SK-N-SH treated with all-trans-retinoic acid at 6 μM for 48 hours (cell line): ENCODE data around the gene ADK.

ENCODE experiments used
- BACH2 ChIP-seq: fragments of 250-450 bp; sonication (Bioruptor Pico); IDR thresholded peaks from 2 replicates; pipeline ENCODE4 v1.9.0; 2021; ENCODE audit warnings: mild to moderate bottlenecking, borderline replicate concordance
- CSDC2 ChIP-seq: fragments of 250-450 bp; sonication (Bioruptor Pico); IDR thresholded peaks from 2 replicates; pipeline ENCODE4 v1.5.0; 2020; ENCODE audit warnings: mild to moderate bottlenecking, moderate library complexity
- PPARA ChIP-seq: fragments of 250-450 bp; sonication (Bioruptor Pico); IDR thresholded peaks from 2 replicates; pipeline ENCODE4 v1.5.0; 2020; ENCODE audit warnings: mild to moderate bottlenecking, borderline replicate concordance
- ZNF565 ChIP-seq: fragments of 450-650 bp; formaldehyde crosslinking; conservative IDR thresholded peaks from 2 replicates; pipeline ENCODE4 v1.5.0; 2020; ENCODE audit warnings: low read depth, mild to moderate bottlenecking, moderate library complexity
- TF ChIP-seq, protein P1 (sequence below): fragments of 250-450 bp; sonication (Bioruptor Pico); IDR thresholded peaks from 2 replicates; pipeline ENCODE4 v1.8.0; 2020; ENCODE audit warnings: mild to moderate bottlenecking, moderate library complexity, borderline replicate concordance

DNA sequence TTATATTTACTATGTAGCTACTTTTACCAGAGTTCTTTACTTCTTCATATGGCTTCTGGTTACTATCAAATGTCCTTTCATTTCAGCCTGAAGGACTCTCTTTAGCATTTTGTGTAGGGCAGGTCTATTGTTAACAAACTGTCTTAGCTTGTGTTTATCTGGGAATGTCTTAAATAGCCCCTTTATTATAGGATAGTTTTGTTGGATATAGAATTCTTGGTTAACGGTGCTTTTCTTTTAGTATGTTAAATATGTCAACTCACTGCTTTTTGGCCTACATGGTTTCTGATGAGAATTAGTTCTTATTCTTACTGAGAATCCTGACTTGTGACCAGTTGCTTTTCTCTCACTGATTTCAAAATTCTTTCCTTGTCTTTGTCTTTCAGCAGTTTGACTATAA lies 169.0 kb downstream of the ADK start:
- TF ChIP-seq CSDC2 (CRISPR knock-in tag) (no peak), PPARA (CRISPR knock-in tag) (no peak), ZNF565 (CRISPR knock-in tag) (no peak), BACH2 (CRISPR knock-in tag) (no peak)
- TF ChIP-seq, protein P1, sequence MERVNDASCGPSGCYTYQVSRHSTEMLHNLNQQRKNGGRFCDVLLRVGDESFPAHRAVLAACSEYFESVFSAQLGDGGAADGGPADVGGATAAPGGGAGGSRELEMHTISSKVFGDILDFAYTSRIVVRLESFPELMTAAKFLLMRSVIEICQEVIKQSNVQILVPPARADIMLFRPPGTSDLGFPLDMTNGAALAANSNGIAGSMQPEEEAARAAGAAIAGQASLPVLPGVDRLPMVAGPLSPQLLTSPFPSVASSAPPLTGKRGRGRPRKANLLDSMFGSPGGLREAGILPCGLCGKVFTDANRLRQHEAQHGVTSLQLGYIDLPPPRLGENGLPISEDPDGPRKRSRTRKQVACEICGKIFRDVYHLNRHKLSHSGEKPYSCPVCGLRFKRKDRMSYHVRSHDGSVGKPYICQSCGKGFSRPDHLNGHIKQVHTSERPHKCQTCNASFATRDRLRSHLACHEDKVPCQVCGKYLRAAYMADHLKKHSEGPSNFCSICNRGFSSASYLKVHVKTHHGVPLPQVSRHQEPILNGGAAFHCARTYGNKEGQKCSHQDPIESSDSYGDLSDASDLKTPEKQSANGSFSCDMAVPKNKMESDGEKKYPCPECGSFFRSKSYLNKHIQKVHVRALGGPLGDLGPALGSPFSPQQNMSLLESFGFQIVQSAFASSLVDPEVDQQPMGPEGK (CRISPR knock-in tag) = no peak
